HUES48 (cell line): Measurements from ENCODE around the gene FUCA1.
"Not testable (repeated sequence)": the region's sequence is repeated elsewhere in the genome, so short reads cannot be mapped to it uniquely, and the experiment has no call there.

Experiments used
- H3K27ac ChIP-seq: one replicate; pipeline ENCODE4 v1.7.0; 2013; ENCODE audit warnings: low read depth, low read length, inconsistent platforms
- H3K27me3 ChIP-seq: 2 replicates; pipeline ENCODE4 v1.6.1; 2013; ENCODE audit warnings: mild to moderate bottlenecking, low read length; ENCODE audit not compliant: control insufficient read depth, insufficient read depth
- H3K36me3 ChIP-seq: 2 replicates; pipeline ENCODE4 v1.6.1; 2013; ENCODE audit warnings: low read length; ENCODE audit not compliant: control insufficient read depth, insufficient read depth
- H3K4me1 ChIP-seq: 2 replicates; pipeline ENCODE4 v1.6.1; 2013; ENCODE audit warnings: mild to moderate bottlenecking, low read length; ENCODE audit not compliant: control insufficient read depth, insufficient read depth
- H3K4me3 ChIP-seq: 2 replicates; pipeline ENCODE4 v1.5.1; 2013; ENCODE audit warnings: mild to moderate bottlenecking, low read depth, low read length
- H3K9ac ChIP-seq: 2 replicates; pipeline ENCODE4 v1.6.1; 2013; ENCODE audit warnings: mild to moderate bottlenecking, low read depth, low read length, moderate library complexity
- H3K9me3 ChIP-seq: 2 replicates; pipeline ENCODE4 v1.6.1; 2013; ENCODE audit warnings: low read length; ENCODE audit not compliant: control insufficient read depth, insufficient read depth

Gene FUCA1

GRCh38 chr1:23816906-23817305 lies 51.2 kb downstream of the FUCA1 start:
- no peaks in the 10 kb centered on the region for H3K27me3 ChIP-seq
- H3K27ac ChIP-seq, result no peak overlapping the region
- no peak overlapping the region for H3K9ac ChIP-seq
- H3K9me3 ChIP-seq, result no peaks in the 10 kb centered on the region
- no peak overlapping the region for H3K4me3 ChIP-seq
- peaks cover 26% of the 10 kb centered on the region; the same call in 1 of the 2 replicates for H3K36me3 ChIP-seq
- H3K4me1 ChIP-seq, result no peaks in the 10 kb centered on the region

DNA sequence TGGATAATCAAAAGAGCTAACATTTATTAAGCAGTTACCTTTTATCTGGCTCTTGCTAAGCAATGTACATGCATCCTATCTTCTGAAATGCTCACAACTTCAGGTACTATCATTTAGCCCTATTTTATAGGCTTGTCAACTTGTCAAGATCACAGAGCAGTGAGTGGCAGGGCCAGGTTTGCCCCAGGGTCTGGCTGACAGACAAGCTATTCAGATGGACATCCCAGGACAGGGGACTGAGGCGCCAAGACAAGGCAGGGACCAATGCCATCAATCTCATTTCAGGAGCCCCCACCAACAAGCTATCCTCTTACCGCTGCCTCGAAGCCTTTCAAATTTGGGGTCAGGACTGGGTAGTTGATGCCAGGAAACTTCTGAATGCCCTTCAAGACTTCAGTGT lies 51.7 kb downstream of the FUCA1 start:
- Histone ChIP-seq H3K27ac (no peak overlapping the region), H3K4me3 (no peak overlapping the region), H3K9me3 (no peaks in the 10 kb centered on the region), H3K36me3 (peaks cover 26% of the 10 kb centered on the region; the same call in 1 of the 2 replicates), H3K4me1 (no peaks in the 10 kb centered on the region), H3K9ac (no peak overlapping the region), H3K27me3 (no peaks in the 10 kb centered on the region)

- H3K9ac ChIP-seq, result no peak overlapping the region
- no peaks in the 10 kb centered on the region for H3K9me3 ChIP-seq
- H3K4me3 ChIP-seq, result no peak overlapping the region
- no peaks in the 10 kb centered on the region for H3K27me3 ChIP-seq
- H3K36me3 ChIP-seq, result peaks cover 26% of the 10 kb centered on the region; the same call in 1 of the 2 replicates
- H3K4me1 ChIP-seq, result no peaks in the 10 kb centered on the region; the same call in 1 of the 2 replicates
- H3K27ac ChIP-seq, result no peak overlapping the region
These were observed 54.1 kb downstream of the FUCA1 start for GRCh38 chr1:23814016-23814415.

DNA sequence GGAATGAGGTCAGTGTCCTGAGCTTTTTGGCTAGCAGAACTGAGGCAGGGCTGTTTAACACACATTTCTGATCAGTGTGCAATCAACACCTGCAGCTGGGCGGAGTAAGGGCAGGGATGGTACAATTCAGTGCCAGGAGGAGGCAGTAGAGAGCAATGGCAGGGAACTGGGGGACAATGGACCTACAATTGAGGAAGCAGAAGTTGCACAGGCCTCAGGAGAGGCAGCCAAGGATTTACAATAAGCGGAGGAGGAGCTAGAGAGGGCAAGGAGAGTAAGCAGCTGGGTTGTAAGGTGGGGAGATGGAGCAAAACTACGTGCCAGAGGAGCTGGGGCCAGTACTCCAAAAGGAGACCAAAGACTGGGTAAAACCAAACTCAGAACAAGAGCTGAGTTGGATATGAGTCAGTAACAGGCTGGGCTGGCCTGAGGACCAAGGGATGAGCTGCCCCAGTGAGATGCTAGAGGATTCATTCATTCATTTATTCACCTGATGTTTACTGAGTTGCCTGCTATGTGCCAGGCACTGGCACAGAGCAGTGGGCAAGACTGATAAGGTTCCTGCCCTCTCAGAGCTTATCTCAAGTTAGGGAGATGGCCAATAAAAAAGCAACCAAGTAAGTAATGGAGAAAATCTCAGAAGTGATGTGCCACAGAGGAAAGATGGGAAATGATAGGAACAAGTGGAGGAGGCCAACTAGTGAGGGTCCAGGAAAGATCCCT lies 57.1 kb downstream of the FUCA1 start:
- no peak overlapping the region for H3K9ac ChIP-seq
- H3K27ac ChIP-seq, result no peak overlapping the region
- H3K9me3 ChIP-seq, result no peaks in the 10 kb centered on the region
- H3K4me3 ChIP-seq, result no peak overlapping the region
- H3K4me1 ChIP-seq, result no peaks in the 10 kb centered on the region; the same call in 1 of the 2 replicates
- H3K27me3 ChIP-seq, result no peaks in the 10 kb centered on the region
- H3K36me3 ChIP-seq, result peaks cover 10% of the 10 kb centered on the region; the same call in 1 of the 2 replicates

- Histone ChIP-seq H3K4me3 (no peak overlapping the region), H3K4me1 (no peaks in the 10 kb centered on the region; the same call in 1 of the 2 replicates), H3K36me3 (peaks cover 7% of the 10 kb centered on the region; the same call in 1 of the 2 replicates), H3K9me3 (no peaks in the 10 kb centered on the region), H3K9ac (no peak overlapping the region), H3K27ac (no peak overlapping the region), H3K27me3 (no peaks in the 10 kb centered on the region)
These were observed 58.3 kb downstream of the FUCA1 start for GRCh38 chr1:23809751-23810171.

GRCh38 chr1:23807453-23807852 lies 60.6 kb downstream of the FUCA1 start:
- H3K4me1 ChIP-seq, result no peaks in the 10 kb centered on the region; the same call in 1 of the 2 replicates
- no peak overlapping the region for H3K4me3 ChIP-seq
- no peak overlapping the region for H3K27ac ChIP-seq
- peaks cover 2% of the 10 kb centered on the region; the same call in 1 of the 2 replicates for H3K27me3 ChIP-seq
- H3K9me3 ChIP-seq, result no peaks in the 10 kb centered on the region
- no peaks in the 10 kb centered on the region for H3K36me3 ChIP-seq
- no peak overlapping the region for H3K9ac ChIP-seq

- no peaks in the 10 kb centered on the region for H3K9me3 ChIP-seq
- no peaks in the 10 kb centered on the region for H3K36me3 ChIP-seq
- no peak overlapping the region for H3K9ac ChIP-seq
- peaks cover 5% of the 10 kb centered on the region; the same call in 1 of the 2 replicates for H3K27me3 ChIP-seq
- H3K4me1 ChIP-seq, result no peaks in the 10 kb centered on the region; the same call in 1 of the 2 replicates
- H3K4me3 ChIP-seq, result no peak overlapping the region
- H3K27ac ChIP-seq, result no peak overlapping the region
These were observed 61.8 kb downstream of the FUCA1 start for GRCh38 chr1:23806280-23806679.

DNA sequence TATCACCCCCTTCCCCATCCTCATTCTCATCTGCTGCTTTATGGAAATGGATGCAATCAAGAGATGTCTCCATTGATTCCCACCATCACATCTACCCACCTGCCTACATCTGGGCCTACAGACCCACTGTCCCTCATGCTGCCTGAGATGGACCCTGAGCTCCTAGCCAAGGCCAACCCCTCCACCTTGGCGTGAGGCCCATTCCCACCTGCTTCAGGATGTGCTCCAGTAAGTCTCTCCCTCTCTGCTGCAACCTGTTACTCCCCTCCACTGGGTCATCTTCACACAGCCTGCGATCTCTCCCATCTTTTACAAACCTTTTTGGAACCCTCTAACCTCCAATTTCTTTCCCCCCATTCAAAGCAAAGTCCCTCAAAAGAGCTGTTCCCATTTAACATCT lies 63.1 kb downstream of the FUCA1 start:
- H3K27ac ChIP-seq, result no peak overlapping the region
- no peaks in the 10 kb centered on the region for H3K9me3 ChIP-seq
- peaks cover 5% of the 10 kb centered on the region; the same call in 1 of the 2 replicates for H3K27me3 ChIP-seq
- no peaks in the 10 kb centered on the region for H3K36me3 ChIP-seq
- no peak overlapping the region for H3K4me3 ChIP-seq
- no peaks in the 10 kb centered on the region; the same call in 1 of the 2 replicates for H3K4me1 ChIP-seq
- H3K9ac ChIP-seq, result no peak overlapping the region

DNA sequence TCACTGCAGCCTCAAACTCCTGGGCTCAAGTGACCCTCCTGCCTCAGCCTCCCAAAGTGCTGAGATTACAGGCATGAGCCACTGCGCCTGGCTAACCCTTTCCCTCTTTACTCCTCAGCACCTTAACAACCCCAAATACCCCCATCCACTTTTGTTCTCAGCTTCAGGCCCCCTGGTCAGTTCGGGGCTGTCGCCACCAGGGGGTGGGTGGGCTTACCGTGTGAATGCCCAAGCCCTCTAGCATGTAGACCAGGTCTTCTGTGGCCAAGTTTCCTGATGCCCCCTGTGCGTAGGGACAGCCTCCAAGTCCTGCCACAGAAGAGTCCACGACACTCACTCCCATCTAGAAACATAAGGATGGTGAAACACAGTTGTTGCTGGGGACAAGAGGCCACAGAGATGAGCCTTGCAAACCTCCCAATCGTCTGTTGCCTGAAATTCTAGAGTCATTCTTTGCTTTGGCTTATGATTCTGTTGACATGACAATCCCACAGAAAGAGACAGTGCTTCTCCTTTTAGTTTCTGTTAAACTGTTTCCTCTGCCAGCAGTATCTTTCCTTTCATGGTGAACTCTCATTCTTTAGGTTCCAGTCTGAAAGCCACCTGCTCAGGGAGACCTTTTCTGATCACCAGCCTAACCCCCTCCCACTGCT lies 63.8 kb downstream of the FUCA1 start:
- Histone ChIP-seq H3K27me3 (peaks cover 5% of the 10 kb centered on the region; the same call in 1 of the 2 replicates), H3K9me3 (no peaks in the 10 kb centered on the region), H3K4me3 (no peak overlapping the region), H3K9ac (no peak overlapping the region), H3K4me1 (peaks cover 4% of the 10 kb centered on the region), H3K36me3 (no peaks in the 10 kb centered on the region), H3K27ac (no peak overlapping the region)

GRCh38 chr1:23803674-23804073 lies 64.4 kb downstream of the FUCA1 start:
- H3K4me3 ChIP-seq, result no peak overlapping the region
- H3K27me3 ChIP-seq, result peaks cover 5% of the 10 kb centered on the region; the same call in 1 of the 2 replicates
- H3K9me3 ChIP-seq, result no peaks in the 10 kb centered on the region
- no peak overlapping the region for H3K9ac ChIP-seq
- peaks cover 8% of the 10 kb centered on the region for H3K4me1 ChIP-seq
- H3K36me3 ChIP-seq, result no peaks in the 10 kb centered on the region
- H3K27ac ChIP-seq, result no peak overlapping the region

- not testable (repeated sequence) for H3K9ac ChIP-seq, H3K9me3 ChIP-seq, H3K27me3 ChIP-seq, H3K27ac ChIP-seq, H3K36me3 ChIP-seq, H3K4me1 ChIP-seq, H3K4me3 ChIP-seq
These were observed 65.2 kb downstream of the FUCA1 start for GRCh38 chr1:23802809-23803342.
